Endothelial cell of umbilical vein (primary cell): ENCODE results near the gene CCL27. TPM values are rescaled to one million over a fixed set of nuclear protein-coding genes. Genes with fewer than 3 reads are reported as not detected.

Experiments used
- BruUV-seq: library from RNA; stranded (reverse); fragments of 400-500 nt; replicated peaks from 2 replicates; lab custom pipeline; 2021; lab: Mats Ljungman, UMichigan
- CTCF ChIA-PET: fragments of 300-600, 350-600 bp; sonication (Branson Sonifier 250); formaldehyde crosslinking; loops from one replicate; lab custom pipeline; 2021; ENCODE audit warnings: antibody characterized with exemption, inconsistent platforms; lab: Charles Lee
- POLR2A ChIA-PET: fragments of 300-600, 350-600 bp; sonication (Branson Sonifier 250); formaldehyde crosslinking; loops from one replicate; lab custom pipeline; 2021; ENCODE audit warnings: antibody characterized with exemption, inconsistent platforms; lab: Charles Lee
- DNase-seq: peaks from one replicate; pipeline ENCODE4 v3.0.0-alpha.2; 2011; ENCODE audit warnings: low read depth, low spot score
- FAIRE-seq: peaks from 2 replicates; lab custom pipeline; 2011; peaks lifted over from hg19 to GRCh38; lab: Jason Lieb, UNC
- H2AFZ ChIP-seq: 2 replicates; pipeline ENCODE4 v1.6.0; 2012; ENCODE audit warnings: low read depth, low read length, control low read depth, inconsistent platforms
- H3K27ac ChIP-seq: 2 replicates; pipeline ENCODE4 v1.5.1; 2011; ENCODE audit warnings: low read depth, mild to moderate bottlenecking, control low read depth, low read length, moderate library complexity; ENCODE audit not compliant: insufficient read depth
- H3K27me3 ChIP-seq, 2 experiments: 2 replicates each; pipeline versions ENCODE4 v1.6.0 to v1.6.1; 2011; ENCODE audit warnings: low read length in 2 of 2, mixed read lengths in 1 of 2; ENCODE audit not compliant: control insufficient read depth in 2 of 2, insufficient read depth in 2 of 2
- H3K36me3 ChIP-seq, 2 experiments: 2 replicates in 1 of 2; 3 replicates in 1 of 2; pipeline ENCODE4 v1.5.1; 2011; ENCODE audit warnings: low read length in 2 of 2, mild to moderate bottlenecking in 1 of 2, moderate library complexity in 1 of 2; ENCODE audit not compliant: control insufficient read depth in 2 of 2, insufficient read depth in 2 of 2; ENCODE audit errors: extremely low read depth in 1 of 2
- H3K4me1 ChIP-seq: 3 replicates; pipeline ENCODE4 v1.5.1; 2011; ENCODE audit warnings: mild to moderate bottlenecking, low read length; ENCODE audit not compliant: control insufficient read depth, insufficient read depth; ENCODE audit errors: extremely low read depth
- H3K4me2 ChIP-seq: 2 replicates; pipeline ENCODE4 v1.6.1; 2011; ENCODE audit warnings: low read length, control low read depth, mixed read lengths; ENCODE audit not compliant: insufficient read depth
- H3K4me3 ChIP-seq, 3 experiments: fragments of 200-600 bp in 1 of 3; sonication (generic), shearing (Covaris generic) in 1 of 3; replicated peaks in 1 of 3; 2 replicates each; pipeline ENCODE4 v1.5.1; 2011 to 2016; ENCODE audit warnings: control low read depth in 3 of 3, low read length in 3 of 3, mild to moderate bottlenecking in 2 of 3, inconsistent platforms in 1 of 3, low read depth in 1 of 3, moderate library complexity in 1 of 3; ENCODE audit not compliant: insufficient read depth in 1 of 3
- H3K79me2 ChIP-seq: 2 replicates; pipeline ENCODE4 v1.6.0; 2012; ENCODE audit warnings: low read length, inconsistent platforms; ENCODE audit not compliant: control insufficient read depth, insufficient read depth
- H3K9ac ChIP-seq: replicated peaks from 2 replicates; pipeline ENCODE3; 2011; ENCODE audit warnings: low read length, control low read depth; ENCODE audit not compliant: insufficient read depth; ENCODE audit errors: extremely low read depth
- H3K9me1 ChIP-seq: replicated peaks from 3 replicates; pipeline ENCODE4 v1.6.0; 2011; ENCODE audit warnings: mild to moderate bottlenecking, low read length; ENCODE audit not compliant: control insufficient read depth, insufficient read depth; ENCODE audit errors: extremely low read depth
- H3K9me3 ChIP-seq: replicated peaks from 2 replicates; pipeline ENCODE4 v1.5.1; 2012; ENCODE audit warnings: low read length, inconsistent platforms; ENCODE audit not compliant: control insufficient read depth, insufficient read depth
- H4K20me1 ChIP-seq: replicated peaks from 2 replicates; pipeline ENCODE3; 2011; ENCODE audit warnings: mild to moderate bottlenecking, low read length; ENCODE audit not compliant: control insufficient read depth, insufficient read depth; ENCODE audit errors: extremely low read depth
- CTCF ChIP-seq, 2 donors: IDR thresholded peaks; 1 replicate in 1 of 2; 2 replicates in 1 of 2; pipeline ENCODE4 v1.5.1; 2011; ENCODE audit warnings: low read length in 2 of 2, mild to moderate bottlenecking in 2 of 2, moderate library complexity in 2 of 2, control low read depth in 1 of 2, inconsistent platforms in 1 of 2, low read depth in 1 of 2; ENCODE audit not compliant: insufficient read depth in 1 of 2; ENCODE audit errors: extremely low read depth in 1 of 2
- EZH2 ChIP-seq: IDR thresholded peaks from 2 replicates; pipeline ENCODE4 v1.6.1; 2012; ENCODE audit warnings: borderline replicate concordance, low read depth, mild to moderate bottlenecking, moderate library complexity, low read length, inconsistent platforms; ENCODE audit not compliant: severe bottlenecking
- FOS ChIP-seq: IDR thresholded peaks from 2 replicates; pipeline ENCODE4 v1.6.1; 2011; ENCODE audit warnings: mild to moderate bottlenecking, low read length, moderate library complexity, borderline replicate concordance; ENCODE audit not compliant: insufficient read depth
- GATA2 ChIP-seq: IDR thresholded peaks from 2 replicates; pipeline ENCODE4 v1.7.0; 2011; ENCODE audit warnings: low read depth, mild to moderate bottlenecking, moderate library complexity, mixed read lengths, low read length; ENCODE audit not compliant: insufficient read length, insufficient read depth
- JUN ChIP-seq: IDR thresholded peaks from 2 replicates; pipeline ENCODE4 v1.6.1; 2011; ENCODE audit warnings: borderline replicate concordance, low read depth; ENCODE audit not compliant: insufficient read length, insufficient read depth
- MAX ChIP-seq: IDR thresholded peaks from 2 replicates; pipeline ENCODE4 v1.6.1; 2011; ENCODE audit not compliant: insufficient read depth, insufficient read length
- MYC ChIP-seq: IDR thresholded peaks from one replicate; pipeline ENCODE4 v1.6.1; 2011; ENCODE audit warnings: mild to moderate bottlenecking, low read depth, low read length
- POLR2A ChIP-seq: IDR thresholded peaks from 2 replicates; pipeline ENCODE4 v1.6.1; 2012; ENCODE audit warnings: low read depth, mild to moderate bottlenecking, control low read depth, low read length
- POLR2AphosphoS5 ChIP-seq: IDR thresholded peaks from 2 replicates; pipeline ENCODE4 v1.6.1; 2012; ENCODE audit warnings: low read depth, mild to moderate bottlenecking, control low read depth, low read length, moderate library complexity; ENCODE audit not compliant: insufficient read depth
- dilution Hi-C: fragments of 300-500 bp; cut with MboI; formaldehyde crosslinking; loops from one replicate; pipeline ENCODE4 v1.15.0; 2019; ENCODE audit warnings: low sequenced_read_pairs; ENCODE audit not compliant: extremely low pct_ligation_motif_present
- intact Hi-C: fragments of 100-400 bp; cut with micrococcal nuclease; formaldehyde crosslinking; loops from one replicate; pipeline ENCODE4 v1.10.0; 2022
- polyA plus RNA-seq, 4 experiments: library from polyadenylated mRNA; depleted of rRNA in 3 of 4; stranded (reverse) in 3 of 4; unstranded in 1 of 4; fragments of >200 nt; gene quantifications; 2 replicates each; pipeline versions ENCODE4 v1.2.1 to v1.2.3, GENCODE V29; 2011 to 2012; ENCODE audit warnings: missing spikeins in 1 of 4
- total RNA-seq: library from RNA; stranded (reverse); gene quantifications from 2 replicates; pipeline ENCODE4 v1.2.3, GENCODE V29; 2021

Gene CCL27
- total and polyA plus RNA-seq, 2 donors (not counting 3 experiments of a cell fraction or from before 2014, with no cell fraction given) = not detected

GRCh38 chr9:34655394-34655793 lies 7.1 kb downstream of the CCL27 start:
- Histone ChIP-seq H3K27ac (no peak overlapping the region), H3K4me1 (peaks cover 23% of the 10 kb centered on the region), H3K36me3 (no peaks in the 10 kb centered on the region), H3K9me1 (no peaks in the 10 kb centered on the region), H4K20me1 (no peaks in the 10 kb centered on the region), H3K4me3 (no peak overlapping the region), H3K79me2 (no peaks in the 10 kb centered on the region), H3K9me3 (no peaks in the 10 kb centered on the region), H2AFZ (no peak overlapping the region), H3K4me2 (no peak overlapping the region), H3K9ac (no peak overlapping the region), H3K27me3 (no peaks in the 10 kb centered on the region)
- BruUV-seq = no TSS peak
- intact Hi-C loops = no loop called here
- DNase-seq (no peak), FAIRE-seq (no peak)
- ChIA-PET POLR2A (no interaction called here), CTCF (interaction anchor here (0.9 kb wide), 1 partner anchor 48 kb away, joined by 3 read pairs; no protein-coding TSS in a partner anchor)
- TF ChIP-seq CTCF (IDR thresholded peaks at IDR 0.05; ENCODE audit: extremely low read depth in 1 of 2, insufficient read depth in 1 of 2, low read depth in 1 of 2, low read length in 2 of 2) (no peak), POLR2A (no peak), FOS (no peak), MAX (no peak), MYC (no peak), JUN (no peak), POLR2AphosphoS5 (no peak), EZH2 (no peak), GATA2 (no peak)
- dilution Hi-C loops = no loop called here
